Thoracic aorta (tissue), 2 donors: ENCODE data around the gene MYO1D. TPM values are rescaled to one million over a fixed set of nuclear protein-coding genes. Genes with fewer than 3 reads are reported as not detected.

Source experiments
- ATAC-seq: fragments of 150-250 bp; one replicate; pipeline ENCODE4 v1.8.0; 2017; ENCODE audit warnings: low read depth; ENCODE audit not compliant: insufficient number of reproducible peaks, low FRiP score
- DNase-seq: peaks from one replicate; pipeline ENCODE4 v3.0.0-alpha.2; 2020; ENCODE audit warnings: low spot score
- H3K27ac ChIP-seq, 2 donors: fragments of 200-600 bp; sonication (generic); 1 replicate in 1 of 2; 2 replicates in 1 of 2; pipeline ENCODE4 v1.5.1; 2016; ENCODE audit warnings: mild to moderate bottlenecking in 2 of 2, moderate library complexity in 2 of 2
- H3K27me3 ChIP-seq: fragments of 200-600 bp; sonication (generic); replicated peaks from 2 replicates; pipeline ENCODE4 v1.6.0; 2016; ENCODE audit warnings: mild to moderate bottlenecking; ENCODE audit not compliant: insufficient read depth
- H3K36me3 ChIP-seq: fragments of 200-600 bp; sonication (generic); one replicate; pipeline ENCODE4 v1.5.1; 2016
- H3K4me1 ChIP-seq, 2 donors: fragments of 200-600 bp; sonication (generic); 1 replicate in 1 of 2; 2 replicates in 1 of 2; pipeline versions ENCODE4 v1.5.1 to v1.6.0; 2016; ENCODE audit warnings: low read depth in 2 of 2, mild to moderate bottlenecking in 1 of 2; ENCODE audit not compliant: control insufficient read depth in 1 of 2
- H3K4me3 ChIP-seq: fragments of 200-600 bp; sonication (generic); 2 replicates; pipeline ENCODE4 v1.5.1; 2016; ENCODE audit warnings: mild to moderate bottlenecking
- H3K9me3 ChIP-seq: fragments of 200-600 bp; sonication (generic); 2 replicates; pipeline ENCODE4 v1.5.1; 2016
- total RNA-seq, 2 donors: library from RNA; depleted of rRNA; stranded (reverse); fragments of >200 nt; gene quantifications; one replicate each; pipeline versions ENCODE4 v1.1.0 to v1.2.3, GENCODE V29; 2016
- TF ChIP-seq, protein P1 (sequence below): fragments of 200-600 bp; sonication (generic); IDR thresholded peaks from one replicate; pipeline ENCODE4 v1.5.1; 2019; ENCODE audit warnings: antibody characterized with exemption

The MYO1D gene
- total RNA-seq, 2 donors from 2014 or later: 257 to 370 TPM

DNA sequence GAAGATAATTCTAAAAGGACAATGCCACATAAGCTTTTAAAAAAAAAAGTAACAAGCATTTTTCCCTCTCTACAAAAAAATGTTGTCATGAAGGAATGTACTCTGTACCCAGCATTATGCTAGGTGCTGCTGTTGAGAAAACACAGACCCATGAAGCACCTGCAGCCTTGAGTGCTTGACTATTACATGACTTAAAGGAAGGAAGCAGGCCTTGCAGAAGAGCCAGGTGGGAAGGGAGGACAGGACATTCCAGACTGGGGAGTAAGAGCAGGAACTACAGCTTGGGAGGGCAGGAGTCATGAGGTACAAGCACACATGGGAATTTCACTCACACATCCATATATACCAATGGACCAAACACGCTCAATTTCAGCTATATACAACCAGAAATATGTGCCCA lies 3.8 kb downstream of the MYO1D start:
- Histone ChIP-seq H3K9me3 (no peaks in the 10 kb centered on the region), H3K4me1 (peaks cover 50 to 79% of the 10 kb centered on the region in 2 donors), H3K4me3 (no peak overlapping the region), H3K36me3 (no peaks in the 10 kb centered on the region), H3K27me3 (no peaks in the 10 kb centered on the region), H3K27ac (peak overlapping the region; percentile 46 to 85)
- TF ChIP-seq, protein P1, sequence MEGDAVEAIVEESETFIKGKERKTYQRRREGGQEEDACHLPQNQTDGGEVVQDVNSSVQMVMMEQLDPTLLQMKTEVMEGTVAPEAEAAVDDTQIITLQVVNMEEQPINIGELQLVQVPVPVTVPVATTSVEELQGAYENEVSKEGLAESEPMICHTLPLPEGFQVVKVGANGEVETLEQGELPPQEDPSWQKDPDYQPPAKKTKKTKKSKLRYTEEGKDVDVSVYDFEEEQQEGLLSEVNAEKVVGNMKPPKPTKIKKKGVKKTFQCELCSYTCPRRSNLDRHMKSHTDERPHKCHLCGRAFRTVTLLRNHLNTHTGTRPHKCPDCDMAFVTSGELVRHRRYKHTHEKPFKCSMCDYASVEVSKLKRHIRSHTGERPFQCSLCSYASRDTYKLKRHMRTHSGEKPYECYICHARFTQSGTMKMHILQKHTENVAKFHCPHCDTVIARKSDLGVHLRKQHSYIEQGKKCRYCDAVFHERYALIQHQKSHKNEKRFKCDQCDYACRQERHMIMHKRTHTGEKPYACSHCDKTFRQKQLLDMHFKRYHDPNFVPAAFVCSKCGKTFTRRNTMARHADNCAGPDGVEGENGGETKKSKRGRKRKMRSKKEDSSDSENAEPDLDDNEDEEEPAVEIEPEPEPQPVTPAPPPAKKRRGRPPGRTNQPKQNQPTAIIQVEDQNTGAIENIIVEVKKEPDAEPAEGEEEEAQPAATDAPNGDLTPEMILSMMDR: no peak
- DNase-seq: no peak
- ATAC-seq: no peak

DNA sequence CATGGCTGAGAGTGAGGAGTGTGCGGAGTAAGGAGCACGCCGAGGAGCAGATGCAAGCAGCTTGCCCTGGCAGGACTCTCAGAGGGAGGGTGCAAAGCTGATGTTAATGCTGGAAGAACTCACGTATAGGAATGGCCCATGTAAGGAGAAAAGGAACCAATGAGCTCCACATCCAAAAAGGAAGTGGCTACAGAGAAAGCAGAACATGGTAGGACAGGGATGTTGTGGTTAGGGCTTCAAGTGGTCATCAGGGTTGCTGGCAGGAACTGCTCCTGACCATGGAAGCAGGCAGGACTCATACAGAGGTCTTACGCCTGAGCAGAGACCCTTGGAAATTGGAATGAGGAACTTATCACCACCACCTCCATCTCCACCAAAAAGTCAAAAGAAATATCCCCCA lies 5.2 kb downstream of the MYO1D start:
- Histone ChIP-seq H3K4me3 (peak overlapping the region; percentile 48), H3K27ac (peak overlapping the region; percentile 66 to 85), H3K4me1 (peaks cover 47 to 84% of the 10 kb centered on the region in 2 donors), H3K36me3 (no peaks in the 10 kb centered on the region), H3K27me3 (no peaks in the 10 kb centered on the region), H3K9me3 (no peaks in the 10 kb centered on the region)
- TF ChIP-seq, protein P1: no peak
- ATAC-seq (no peak), DNase-seq (no peak)

DNA sequence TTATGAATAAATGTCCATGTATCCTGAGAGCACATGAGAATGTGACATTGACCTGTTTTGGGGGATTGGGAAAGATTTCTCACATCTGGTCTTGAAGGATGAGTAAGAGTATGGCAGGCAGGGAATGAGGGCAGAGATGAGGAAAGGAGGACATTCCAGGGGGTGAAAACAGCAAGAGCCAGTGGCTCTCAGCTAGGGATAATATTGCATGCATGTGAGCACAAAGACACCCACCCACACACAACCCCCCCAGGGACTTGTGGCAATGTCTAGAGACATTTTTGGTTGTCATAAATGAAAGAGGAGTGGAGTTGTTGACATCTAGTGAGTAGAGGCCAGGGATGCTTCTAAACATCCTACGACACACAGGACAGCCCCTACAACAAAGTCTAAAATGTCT lies 6.0 kb downstream of the MYO1D start:
- H3K27ac ChIP-seq: peak overlapping the region; percentile 66 to 85
- TF ChIP-seq, protein P1: no peak
- H3K27me3 ChIP-seq: no peaks in the 10 kb centered on the region
- H3K4me3 ChIP-seq: no peak overlapping the region
- H3K36me3 ChIP-seq: no peaks in the 10 kb centered on the region
- ATAC-seq (no peak), DNase-seq (no peak)
- peaks cover 54 to 92% of the 10 kb centered on the region in 2 donors for H3K4me1 ChIP-seq
- no peaks in the 10 kb centered on the region for H3K9me3 ChIP-seq

DNA sequence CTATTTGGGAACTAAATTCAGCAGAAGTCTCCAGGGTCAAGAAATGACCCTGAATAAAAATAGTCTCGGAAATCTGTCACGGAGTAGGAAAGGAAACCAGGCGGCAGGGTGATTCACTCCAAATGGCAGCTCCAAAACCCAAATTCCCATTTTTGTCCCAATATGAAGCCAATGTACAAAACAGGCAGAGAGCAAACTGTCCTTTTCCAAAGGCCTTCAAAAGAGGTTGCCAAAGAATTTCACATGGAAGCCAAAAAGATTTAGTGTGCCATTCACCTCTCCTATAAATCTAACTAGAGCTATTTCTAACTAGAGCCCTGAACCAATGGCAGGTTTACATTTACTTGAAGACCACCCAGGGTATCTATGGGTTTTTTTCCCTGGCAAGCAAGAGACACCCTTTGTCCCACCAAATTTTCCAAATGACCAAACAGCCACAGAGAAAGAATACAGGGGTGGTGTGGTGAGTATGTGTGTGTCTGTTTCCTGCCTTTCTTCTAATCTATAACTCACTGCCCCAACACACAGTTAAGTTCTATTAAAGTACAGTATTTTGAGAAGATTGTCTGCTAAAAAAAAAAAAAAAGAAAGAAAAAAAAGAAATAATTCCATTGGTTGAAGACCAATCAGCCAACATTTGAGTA lies 6.8 kb downstream of the MYO1D start:
- DNase-seq (no peak), ATAC-seq (peak; percentile 65)
- Histone ChIP-seq H3K4me1 (peaks cover 59 to 96% of the 10 kb centered on the region in 2 donors), H3K27ac (peak overlapping the region; percentile 66 to 85), H3K36me3 (no peaks in the 10 kb centered on the region), H3K9me3 (no peaks in the 10 kb centered on the region), H3K27me3 (no peaks in the 10 kb centered on the region), H3K4me3 (peak overlapping the region; percentile 35)
- TF ChIP-seq, protein P1: no peak

DNA sequence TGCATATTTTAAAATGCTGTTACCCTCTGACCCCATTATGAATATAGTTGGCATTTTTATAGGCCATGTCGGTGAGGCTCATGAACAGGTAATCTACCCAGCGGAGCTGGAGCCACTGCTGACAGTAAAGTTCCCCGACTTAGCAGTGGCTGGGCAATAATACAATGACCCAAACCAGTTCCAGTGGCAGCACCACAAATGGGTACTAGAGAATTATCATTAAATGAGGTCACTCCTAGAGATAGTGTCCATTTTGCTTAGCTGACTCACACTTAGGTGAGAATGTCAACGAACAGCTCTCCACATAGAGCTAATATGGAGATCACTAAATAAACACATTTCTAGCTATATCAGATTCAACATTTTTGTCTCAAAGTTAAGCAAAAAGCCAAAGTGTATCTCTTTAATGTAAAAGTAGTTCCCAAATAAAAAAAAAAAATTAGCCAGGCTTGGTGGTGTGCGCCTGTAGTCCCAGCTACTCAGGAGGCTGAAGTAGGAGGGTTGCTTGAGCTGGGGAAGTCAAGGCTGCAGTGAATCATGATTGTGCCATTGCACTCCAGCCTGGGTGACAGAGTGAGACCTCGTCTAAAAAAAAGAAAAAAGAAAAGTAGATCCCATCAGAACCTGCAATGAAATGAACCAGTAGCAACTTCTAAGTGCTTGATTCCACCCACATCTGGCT lies 7.4 kb downstream of the MYO1D start:
- DNase-seq (no peak), ATAC-seq (no peak)
- Histone ChIP-seq H3K27me3 (no peaks in the 10 kb centered on the region), H3K9me3 (no peaks in the 10 kb centered on the region), H3K4me3 (peak overlapping the region; percentile 35), H3K27ac (peak overlapping the region; percentile 77 to 85), H3K4me1 (peaks cover 64 to 98% of the 10 kb centered on the region in 2 donors), H3K36me3 (no peaks in the 10 kb centered on the region)
- TF ChIP-seq, protein P1: no peak
